Transverse colon (tissue), 4 donors: ENCODE results near the gene PRAC1. TPM values are rescaled to one million over a fixed set of nuclear protein-coding genes. Genes with fewer than 3 reads are reported as not detected.
A peak's percentile ranks its signal among the peaks of the same experiment; 100 is the strongest.

Experiments used
- DNase-seq: peaks from one replicate; pipeline ENCODE4 v3.0.0-alpha.2; 2019
- H3K27ac ChIP-seq, 4 donors: fragments of 200-600 bp; sonication (generic); 2 replicates each; pipeline ENCODE4 v1.5.1; 2016 to 2018; ENCODE audit warnings: inconsistent platforms in 4 of 4
- H3K27me3 ChIP-seq: fragments of 200-600 bp; sonication (generic); 2 replicates; pipeline ENCODE4 v1.5.1; 2017; ENCODE audit warnings: inconsistent platforms
- H3K36me3 ChIP-seq, 4 donors: fragments of 200-600 bp; sonication (generic); 2 replicates each; pipeline ENCODE4 v1.5.1; 2017 to 2019; ENCODE audit warnings: inconsistent platforms in 4 of 4
- H3K4me1 ChIP-seq, 4 donors: fragments of 200-600 bp; sonication (generic); 2 replicates each; pipeline ENCODE4 v1.5.1; 2017 to 2020; ENCODE audit warnings: inconsistent platforms in 4 of 4
- H3K4me3 ChIP-seq, 4 donors: fragments of 200-600 bp; sonication (generic); 1 replicate in 1 of 4; 2 replicates in 3 of 4; pipeline versions ENCODE4 v1.5.1 to v1.6.1; 2017 to 2019; ENCODE audit warnings: inconsistent platforms in 4 of 4
- H3K9me3 ChIP-seq, 2 donors: fragments of 200-600 bp; sonication (generic); 2 replicates each; pipeline ENCODE4 v1.5.1; 2017 to 2019; ENCODE audit warnings: inconsistent platforms in 2 of 2
- CTCF ChIP-seq, 5 experiments: fragments of 200-600 bp in 3 of 5; fragments of 450-650 bp in 2 of 5; sonication (generic) in 3 of 5; IDR thresholded peaks; 1 replicate in 2 of 5; 2 replicates in 3 of 5; pipeline ENCODE4 v1.5.1; 2016 to 2017; ENCODE audit warnings: antibody characterized with exemption in 5 of 5, inconsistent platforms in 3 of 5, mild to moderate bottlenecking in 2 of 5, moderate library complexity in 1 of 5
- EP300 ChIP-seq: sonication (generic); formaldehyde crosslinking; IDR thresholded peaks from one replicate; pipeline ENCODE4 v1.6.1; 2017; ENCODE audit warnings: antibody characterized with exemption, low read depth
- POLR2A ChIP-seq: fragments of 450-650 bp; IDR thresholded peaks from one replicate; pipeline ENCODE4 v1.6.1; 2016; ENCODE audit warnings: antibody characterized with exemption, mild to moderate bottlenecking, moderate library complexity
- POLR2AphosphoS5 ChIP-seq, 3 donors: sonication (generic); formaldehyde crosslinking; IDR thresholded peaks; one replicate each; pipeline ENCODE4 v1.6.1; 2016; ENCODE audit warnings: antibody characterized with exemption in 3 of 3
- WGBS, 2 donors: methylation state at CpG; one replicate each; pipeline ENCODE4 v1.1.5; 2018; ENCODE audit warnings: low coverage in 1 of 2; 5-methylcytosine and 5-hydroxymethylcytosine counted together
- in situ Hi-C, 4 donors: fragments of 200-750 bp; cut with MboI; loops; one replicate each; pipeline versions ENCODE4 v1.15.0 to v1.15.1; 2017; ENCODE audit warnings: low sequenced_read_pairs in 3 of 4, low pct_ligation_motif_present in 1 of 4, low pct_unique_long_range_greater_than_20kb in 1 of 4
- intact Hi-C: fragments of 100-400 bp; cut with DNase I; formaldehyde crosslinking; loops from one replicate; pipeline ENCODE4 v1.15.1; 2023; ENCODE audit warnings: low total_unique reads
- total RNA-seq, 4 donors: library from RNA; depleted of rRNA; stranded (reverse); fragments of >200 nt; gene quantifications; one replicate each; pipeline ENCODE4 v1.1.0, GENCODE V29; 2016

PRAC1 gene
- total RNA-seq, 4 donors from 2014 or later, result 4.4 TPM; not detected in 3

GRCh38 chr17:48721009-48721402 is 1.3 kb downstream of the PRAC1 start:
- H3K4me1 ChIP-seq, result peaks cover 17 to 49% (median 41%) of the 10 kb centered on the region in 4 donors
- TF ChIP-seq EP300 (no peak), POLR2A (no peak), CTCF (IDR thresholded peaks at IDR 0.05) (no peak), POLR2AphosphoS5 (IDR thresholded peaks at IDR 0.05) (no peak)
- no peaks in the 10 kb centered on the region for H3K9me3 ChIP-seq
- no peaks in the 10 kb centered on the region for H3K36me3 ChIP-seq
- peaks cover 100% of the 10 kb centered on the region for H3K27me3 ChIP-seq
- in situ Hi-C loops (no loop called here), intact Hi-C loops (loop anchor here (10.0 kb wide), 2 partner anchors 154 to 284 kb away; no protein-coding TSS in a partner anchor)
- H3K27ac ChIP-seq, result peak overlapping the region in 1 of 4 donors; percentile 74
- no peak for DNase-seq
- H3K4me3 ChIP-seq, result peak overlapping the region in 1 of 4 donors; percentile 45
- whole genome bisulfite sequencing, 2 donors, result 90% methylated on average over 1 of the region's 1 CpG; no CpG with 5 or more reads in 1 of the 2 donors

GRCh38 chr17:48720266-48721008 is 1.9 kb downstream of the PRAC1 start:
- H3K4me3 ChIP-seq, result peak overlapping the region in 1 of 4 donors; percentile 43
- no peak for TF ChIP-seq CTCF (IDR thresholded peaks at IDR 0.05)
- TF ChIP-seq POLR2A, result no peak
- TF ChIP-seq EP300, result no peak
- TF ChIP-seq POLR2AphosphoS5 (IDR thresholded peaks at IDR 0.05), result no peak
- intact Hi-C loops (loop anchor here (10.0 kb wide), 2 partner anchors 154 to 284 kb away; no protein-coding TSS in a partner anchor), in situ Hi-C loops (no loop called here)
- DNase-seq, result no peak
- peak overlapping the region in 1 of 4 donors; percentile 74 for H3K27ac ChIP-seq
- no peaks in the 10 kb centered on the region for H3K9me3 ChIP-seq
- 42 to 59% methylated on average over 6 to 11 of the region's 11 CpGs for WGBS, 2 donors
- H3K4me1 ChIP-seq, result peaks cover 17 to 48% (median 38%) of the 10 kb centered on the region in 4 donors
- no peaks in the 10 kb centered on the region for H3K36me3 ChIP-seq
- peaks cover 100% of the 10 kb centered on the region for H3K27me3 ChIP-seq

- in situ Hi-C loops (no loop called here), intact Hi-C loops (loop anchor here (10.0 kb wide), 2 partner anchors 155 to 285 kb away; no protein-coding TSS in a partner anchor)
- Histone ChIP-seq H3K4me3 (peak overlapping the region in 2 of 4 donors; percentile 14 to 43), H3K4me1 (peaks cover 10 to 41% (median 31%) of the 10 kb centered on the region in 4 donors), H3K27me3 (peaks cover 100% of the 10 kb centered on the region), H3K36me3 (no peaks in the 10 kb centered on the region), H3K27ac (peak overlapping the region in 1 of 4 donors; percentile 74), H3K9me3 (no peaks in the 10 kb centered on the region)
- WGBS, 2 donors, result 5 to 16% methylated on average over 13 to 37 of the region's 37 CpGs
- no peak for TF ChIP-seq CTCF (IDR thresholded peaks at IDR 0.05)
- TF ChIP-seq POLR2A, result no peak
- peak in 1 of 3 donors; percentile 27 for TF ChIP-seq POLR2AphosphoS5 (IDR thresholded peaks at IDR 0.05)
- no peak for TF ChIP-seq EP300
- no peak for DNase-seq
Measured at GRCh38 chr17:48719642-48720265, 2.6 kb downstream of the PRAC1 start.
